Measurements from ENCODE around the gene TMEM174.
"Not testable (repeated sequence)": the region's sequence is repeated elsewhere in the genome, so short reads cannot be mapped to it uniquely, and the experiment has no call there.

GRCh38 chr5:73212693-73213092, 39.7 kb downstream of the TMEM174 start:
- not testable (repeated sequence) for TF ChIP-seq POLR2A (IDR thresholded peaks at IDR 0.05); CTCF (IDR thresholded peaks at IDR 0.05); POLR2AphosphoS5 (IDR thresholded peaks at IDR 0.05; ENCODE audit: insufficient read depth in 1 of 2, low read depth in 1 of 2)

All from vagina (tissue), 2 donors.